Measurements from ENCODE around the gene ARFGEF3.
"Not testable (repeated sequence)": the region's sequence is repeated elsewhere in the genome, so short reads cannot be mapped to it uniquely, and the experiment has no call there.

The ARFGEF3 gene

DNA sequence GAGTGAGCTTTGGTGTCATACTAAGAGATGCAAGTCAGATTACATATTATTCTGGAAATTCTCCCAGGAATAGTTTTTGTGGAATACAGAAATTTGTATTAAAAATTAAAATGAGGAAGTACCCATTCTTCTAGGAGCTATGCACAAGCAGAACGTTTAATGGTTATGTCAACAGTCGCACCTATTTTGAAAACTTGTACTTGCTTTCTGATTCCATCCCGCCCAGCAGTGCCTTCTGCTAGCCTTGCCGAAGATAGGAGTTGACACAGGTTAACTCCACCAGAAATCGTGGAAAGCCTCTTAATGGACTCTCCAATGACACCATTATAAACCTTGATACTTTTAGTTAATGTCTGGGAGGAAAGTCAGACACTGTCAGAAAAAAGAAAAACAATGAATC is 49.9 kb downstream of the ARFGEF3 start:
- no peak overlapping the region for H3K27ac Mint-ChIP-seq
- DNase-seq (ENCODE audit: low spot score in 2 of 2) (no peak), ATAC-seq (ENCODE audit: low read depth) (no peak)
- H3K4me3 Mint-ChIP-seq = no peak overlapping the region
- H3K4me1 Mint-ChIP-seq = no peaks in the 10 kb centered on the region
- H3K27me3 Mint-ChIP-seq = peaks cover 10% of the 10 kb centered on the region
- no peaks in the 10 kb centered on the region for H3K9me3 Mint-ChIP-seq
- no peaks in the 10 kb centered on the region for H3K36me3 Mint-ChIP-seq

DNA sequence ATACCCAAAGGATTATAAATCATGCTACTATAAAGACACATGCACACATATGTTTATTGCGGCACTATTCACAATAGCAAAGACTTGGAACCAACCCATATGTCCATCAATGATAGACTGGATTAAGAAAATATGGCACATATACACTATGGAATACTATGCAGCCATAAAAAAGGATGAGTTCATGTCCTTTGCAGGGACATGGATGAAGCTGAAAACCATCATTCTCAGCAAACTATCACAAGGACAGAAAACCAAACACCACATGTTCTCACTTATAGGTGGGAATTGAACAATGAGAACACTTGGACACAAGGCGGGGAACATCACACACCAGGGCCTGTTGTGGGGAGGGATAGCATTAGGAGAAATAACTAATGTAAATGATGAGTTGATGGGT is 50.8 kb downstream of the ARFGEF3 start:
- not testable (repeated sequence) for ATAC-seq (ENCODE audit: low read depth); H3K4me3 Mint-ChIP-seq; H3K36me3 Mint-ChIP-seq; H3K27me3 Mint-ChIP-seq; H3K9me3 Mint-ChIP-seq; H3K27ac Mint-ChIP-seq; H3K4me1 Mint-ChIP-seq; DNase-seq (ENCODE audit: low spot score in 2 of 2)

DNA sequence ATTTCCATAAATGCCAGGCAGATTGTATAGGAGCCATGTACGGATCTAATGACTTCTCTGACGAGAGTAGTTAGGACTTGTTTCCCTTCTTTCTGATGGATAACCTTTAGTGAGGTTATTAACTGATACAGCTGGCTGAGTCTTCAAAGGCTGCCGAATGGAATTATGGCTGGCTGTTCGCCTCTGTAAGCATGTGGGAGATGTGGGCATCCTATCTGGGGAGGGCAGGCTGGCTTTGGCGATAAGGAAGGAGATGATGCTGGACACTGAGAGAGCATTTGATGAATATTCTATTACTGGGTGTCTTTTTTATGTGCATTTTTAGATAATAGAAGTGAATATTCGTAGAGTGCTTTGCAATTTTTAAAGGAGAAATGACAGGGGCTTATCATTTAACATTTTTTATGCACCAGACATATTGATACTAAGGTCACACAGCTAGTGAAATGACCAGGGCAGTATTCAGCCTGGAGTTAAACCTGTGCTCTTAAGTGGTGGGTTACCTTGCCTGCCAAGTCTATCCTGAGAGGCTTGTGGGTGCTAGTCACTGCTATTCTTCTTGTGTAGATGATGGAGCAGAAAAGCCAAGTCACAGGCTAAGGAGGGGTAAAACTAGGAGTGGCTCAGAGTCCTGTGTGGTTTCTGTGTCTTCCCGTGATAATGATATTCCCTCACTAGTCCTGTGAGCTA is 53.5 kb downstream of the ARFGEF3 start:
- H3K27me3 Mint-ChIP-seq = peaks cover 10% of the 10 kb centered on the region
- no peak overlapping the region for H3K27ac Mint-ChIP-seq

DNA sequence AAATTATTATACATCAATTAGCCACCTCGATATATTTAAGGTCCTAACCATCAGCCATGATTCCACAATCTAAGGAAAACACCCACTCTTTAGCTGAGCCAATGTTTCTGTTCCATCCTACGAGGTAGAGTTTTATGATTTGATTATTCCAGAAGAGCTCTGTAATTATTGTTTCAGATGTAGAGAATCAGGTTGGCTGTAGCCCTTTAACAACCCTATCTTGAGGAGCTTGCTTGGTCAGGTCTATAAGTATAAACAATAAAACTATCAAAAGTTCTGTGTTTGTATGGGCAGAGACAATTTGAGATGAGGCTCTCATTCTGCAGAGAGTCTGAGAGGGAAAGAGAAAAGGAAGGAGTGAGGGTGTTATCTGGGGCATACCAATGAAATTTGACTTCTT is 56.7 kb downstream of the ARFGEF3 start, which contains the start of gene PBOV1:
Gene PBOV1, minus strand, starts transcription at position 43 of the 400 bp plus-strand sequence. CDS start 96 bp downstream, outside the sequence.
- Mint-ChIP-seq H3K9me3 (no peaks in the 10 kb centered on the region), H3K4me3 (no peak within 1 kb of the TSS), H3K36me3 (no peaks in the 10 kb centered on the region), H3K27ac (no peak within 1 kb of the TSS), H3K4me1 (no peaks in the 10 kb centered on the region), H3K27me3 (peaks cover 10% of the 10 kb centered on the region)
- ATAC-seq (ENCODE audit: low read depth) (no peak), DNase-seq (ENCODE audit: low spot score in 2 of 2) (no peak)

More for the DNA sequence above, 53.5 kb downstream of the ARFGEF3 start:
- no peak for ATAC-seq (ENCODE audit: low read depth)
- Mint-ChIP-seq H3K9me3 (no peaks in the 10 kb centered on the region), H3K36me3 (no peaks in the 10 kb centered on the region), H3K4me3 (no peak overlapping the region), H3K4me1 (no peaks in the 10 kb centered on the region)
- no peak for DNase-seq (ENCODE audit: low spot score in 2 of 2)

DNA sequence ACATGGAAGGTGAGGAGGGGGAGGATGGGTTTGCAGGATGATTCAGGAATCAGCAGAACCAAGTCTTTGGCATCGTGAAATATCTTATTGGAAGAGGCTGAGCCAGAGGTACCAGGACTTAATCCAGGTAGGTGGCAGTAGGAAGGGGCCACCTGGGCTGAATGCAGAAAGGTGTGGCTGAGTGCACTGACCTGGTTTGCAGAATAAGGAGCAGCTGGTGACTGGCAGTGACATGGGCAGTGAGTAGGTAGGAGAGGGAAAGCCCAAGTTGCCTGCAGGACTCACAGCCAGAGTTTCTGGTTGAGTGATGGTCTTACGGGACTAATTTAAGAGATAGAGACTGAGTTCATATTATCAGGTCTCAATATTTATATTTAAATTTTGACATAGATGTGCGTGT is 57.7 kb downstream of the ARFGEF3 start:
- Mint-ChIP-seq H3K36me3 (no peaks in the 10 kb centered on the region), H3K4me1 (no peaks in the 10 kb centered on the region), H3K27me3 (peaks cover 10% of the 10 kb centered on the region), H3K27ac (no peak overlapping the region), H3K9me3 (no peaks in the 10 kb centered on the region), H3K4me3 (no peak overlapping the region)
- no peak for ATAC-seq (ENCODE audit: low read depth)
- DNase-seq (ENCODE audit: low spot score in 2 of 2) = no peak

DNA sequence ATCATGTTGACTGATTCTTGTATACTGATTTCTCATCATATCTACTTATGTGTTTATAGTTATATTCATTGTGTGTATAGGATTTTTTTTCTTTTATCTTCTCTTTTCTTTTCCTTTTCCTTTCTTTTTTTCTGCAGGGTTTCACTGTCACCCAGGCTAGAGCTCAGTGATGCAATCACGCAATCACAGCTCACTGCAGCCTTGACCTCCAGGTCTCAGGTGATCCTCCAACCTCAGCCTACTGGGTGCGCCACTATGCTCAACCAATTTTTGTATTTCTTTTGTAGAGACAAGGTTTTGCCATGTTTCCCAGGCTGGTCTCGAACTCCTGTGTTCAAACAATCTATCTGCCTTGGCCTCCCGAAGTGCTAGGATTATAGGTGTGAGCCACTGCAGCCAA is 58.2 kb downstream of the ARFGEF3 start:
- Mint-ChIP-seq H3K9me3 (no peaks in the 10 kb centered on the region), H3K4me1 (no peaks in the 10 kb centered on the region), H3K27me3 (peaks cover 10% of the 10 kb centered on the region), H3K27ac (no peak overlapping the region), H3K4me3 (no peak overlapping the region), H3K36me3 (no peaks in the 10 kb centered on the region)
- DNase-seq (ENCODE audit: low spot score in 2 of 2) = no peak
- ATAC-seq (ENCODE audit: low read depth) = no peak

DNA sequence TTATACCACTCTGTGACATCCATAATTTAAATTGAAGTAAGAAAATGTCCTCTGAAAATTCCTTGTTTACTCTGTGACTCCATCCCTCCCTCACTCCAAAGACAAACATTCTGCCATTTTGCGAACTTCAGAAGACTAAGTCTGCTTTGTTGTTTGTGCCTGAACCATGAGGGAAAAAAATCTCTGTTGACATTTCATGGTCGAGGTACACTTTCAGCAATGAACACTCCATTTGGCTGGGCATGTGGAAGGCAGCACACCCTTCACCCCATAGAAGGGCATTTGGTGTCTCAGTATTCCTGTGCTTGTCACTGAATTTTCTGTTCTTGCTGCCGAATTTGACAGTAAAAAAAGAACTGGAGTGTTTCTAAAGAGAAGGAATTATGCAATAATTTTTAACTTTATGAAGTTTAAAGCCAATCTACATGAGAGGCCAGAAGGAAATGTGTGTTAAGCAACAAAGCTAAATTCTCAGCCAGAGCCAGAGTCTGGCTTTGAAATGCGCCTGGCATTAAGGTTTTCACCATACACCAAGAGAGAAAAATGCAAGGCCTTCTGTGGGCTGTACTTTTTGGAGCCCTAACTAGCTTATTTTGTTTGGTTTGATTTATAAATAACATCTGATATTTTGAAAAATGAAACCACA is 61.3 kb downstream of the ARFGEF3 start:
- H3K4me1 Mint-ChIP-seq = no peaks in the 10 kb centered on the region
- peaks cover 8% of the 10 kb centered on the region for H3K27me3 Mint-ChIP-seq

DNA sequence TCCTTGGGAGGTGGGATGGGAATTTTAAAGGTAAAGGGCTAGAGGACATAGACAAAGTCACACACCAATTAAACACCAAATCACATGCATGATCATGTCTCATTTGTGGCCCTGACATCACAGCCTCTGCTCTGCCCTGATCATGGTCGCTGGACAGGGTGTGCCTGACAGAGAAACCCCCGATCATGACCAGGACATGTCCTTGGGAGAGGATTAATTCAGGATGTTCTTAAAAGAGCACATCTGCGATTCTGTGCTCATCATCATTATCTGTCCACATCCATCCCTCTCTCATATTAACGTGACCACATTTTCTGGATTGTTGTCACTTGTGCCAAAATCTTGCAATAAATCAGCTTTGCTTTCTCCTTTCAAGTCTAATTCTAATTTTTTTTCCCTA is 64.2 kb downstream of the ARFGEF3 start:
- Mint-ChIP-seq H3K4me3 (no peak overlapping the region), H3K4me1 (no peaks in the 10 kb centered on the region), H3K36me3 (no peaks in the 10 kb centered on the region), H3K9me3 (no peaks in the 10 kb centered on the region), H3K27ac (no peak overlapping the region), H3K27me3 (peaks cover 4% of the 10 kb centered on the region)
- ATAC-seq (ENCODE audit: low read depth) (no peak), DNase-seq (ENCODE audit: low spot score in 2 of 2) (no peak)

More for the DNA sequence above, 61.3 kb downstream of the ARFGEF3 start:
- no peak overlapping the region for H3K4me3 Mint-ChIP-seq
- DNase-seq (ENCODE audit: low spot score in 2 of 2) = no peak
- ATAC-seq (ENCODE audit: low read depth) = no peak
- H3K27ac Mint-ChIP-seq = no peak overlapping the region
- no peaks in the 10 kb centered on the region for H3K36me3 Mint-ChIP-seq
- no peaks in the 10 kb centered on the region for H3K9me3 Mint-ChIP-seq

DNA sequence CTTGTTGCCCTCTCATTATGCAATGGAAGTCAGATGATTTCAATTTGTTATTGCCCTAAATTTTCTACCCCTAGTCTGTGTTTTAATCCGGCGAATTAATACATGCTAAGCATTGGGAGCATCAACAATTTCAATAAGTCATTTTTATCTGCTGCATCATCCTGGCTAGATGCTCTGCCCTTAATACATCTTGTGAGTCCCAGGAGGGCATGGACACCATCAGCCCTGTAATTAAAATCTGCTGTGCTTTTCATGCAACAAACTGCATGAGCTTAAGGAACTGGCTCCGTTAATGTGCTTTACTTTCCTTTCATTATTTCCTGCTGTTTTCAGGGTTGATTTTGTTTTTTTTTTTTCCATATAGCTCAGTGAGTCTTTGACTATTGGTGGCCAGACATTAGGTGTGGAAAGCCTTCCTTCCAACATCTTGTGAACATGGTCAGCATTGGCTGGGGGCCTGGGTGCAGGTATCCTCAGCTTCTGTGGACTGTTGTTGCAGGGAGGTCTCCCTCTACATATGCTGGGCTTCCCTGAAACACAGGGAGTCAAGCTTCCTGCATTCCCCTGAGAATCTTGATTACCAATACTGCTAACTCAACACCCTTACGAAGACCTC is 65.1 kb downstream of the ARFGEF3 start:
- H3K4me1 Mint-ChIP-seq = peaks cover 4% of the 10 kb centered on the region
- no peaks in the 10 kb centered on the region for H3K36me3 Mint-ChIP-seq
- ATAC-seq (ENCODE audit: low read depth) = no peak
- H3K9me3 Mint-ChIP-seq = no peaks in the 10 kb centered on the region
- H3K27ac Mint-ChIP-seq = no peak overlapping the region
- peaks cover 4% of the 10 kb centered on the region for H3K27me3 Mint-ChIP-seq
- DNase-seq (ENCODE audit: low spot score in 2 of 2) = no peak
- no peak overlapping the region for H3K4me3 Mint-ChIP-seq

DNA sequence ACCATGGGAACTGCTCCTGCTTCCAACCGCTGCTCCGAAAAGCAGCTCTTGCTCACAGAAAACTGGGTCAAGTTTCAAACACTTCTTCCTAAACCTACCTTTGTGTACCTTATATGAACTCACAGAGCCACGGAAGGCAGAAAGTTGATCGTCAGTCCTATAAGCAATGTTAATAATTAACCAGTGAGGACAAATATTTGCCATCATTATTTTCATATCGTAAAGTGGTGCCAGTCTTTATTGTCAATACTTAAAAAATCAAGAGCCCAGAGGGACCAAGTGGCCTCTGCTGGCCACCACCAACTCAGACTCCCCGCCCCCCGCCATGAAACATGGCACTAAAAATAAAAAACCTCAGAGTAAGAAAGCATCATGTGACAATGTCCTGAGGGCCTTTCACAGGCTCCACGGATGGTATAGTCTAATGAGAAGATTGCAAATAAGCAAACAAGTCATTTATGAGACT is 65.6 kb downstream of the ARFGEF3 start:
- no peak overlapping the region for H3K4me3 Mint-ChIP-seq
- no peaks in the 10 kb centered on the region for H3K36me3 Mint-ChIP-seq
- DNase-seq (ENCODE audit: low spot score in 2 of 2) (no peak), ATAC-seq (ENCODE audit: low read depth) (no peak)
- peaks cover 4% of the 10 kb centered on the region for H3K4me1 Mint-ChIP-seq
- no peak overlapping the region for H3K27ac Mint-ChIP-seq
- peaks cover 4% of the 10 kb centered on the region for H3K27me3 Mint-ChIP-seq
- H3K9me3 Mint-ChIP-seq = no peaks in the 10 kb centered on the region

DNA sequence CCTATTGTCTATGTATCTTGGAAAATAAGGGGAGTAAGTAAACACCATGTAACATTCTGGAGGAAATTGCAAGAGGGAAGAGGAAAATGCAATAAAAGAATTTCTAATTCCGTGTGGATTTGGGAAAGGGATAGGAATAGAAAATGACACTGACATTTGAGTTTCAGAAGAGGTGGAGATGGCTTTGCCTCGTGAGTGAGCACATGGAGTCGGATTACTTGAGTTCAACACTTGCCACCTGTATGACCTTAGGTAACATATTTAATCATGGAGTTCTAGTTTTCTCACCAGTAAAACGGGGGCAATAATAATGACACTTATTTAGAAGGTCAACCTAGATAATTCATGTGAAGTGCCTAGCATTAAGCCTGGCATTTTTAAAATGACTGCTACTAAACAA is 67.3 kb downstream of the ARFGEF3 start:
- peaks cover 4% of the 10 kb centered on the region for H3K27me3 Mint-ChIP-seq
- ATAC-seq (ENCODE audit: low read depth) (no peak), DNase-seq (ENCODE audit: low spot score in 2 of 2) (no peak)
- H3K9me3 Mint-ChIP-seq = no peaks in the 10 kb centered on the region
- H3K4me1 Mint-ChIP-seq = peaks cover 6% of the 10 kb centered on the region
- no peak overlapping the region for H3K27ac Mint-ChIP-seq
- no peak overlapping the region for H3K4me3 Mint-ChIP-seq
- H3K36me3 Mint-ChIP-seq = no peaks in the 10 kb centered on the region

DNA sequence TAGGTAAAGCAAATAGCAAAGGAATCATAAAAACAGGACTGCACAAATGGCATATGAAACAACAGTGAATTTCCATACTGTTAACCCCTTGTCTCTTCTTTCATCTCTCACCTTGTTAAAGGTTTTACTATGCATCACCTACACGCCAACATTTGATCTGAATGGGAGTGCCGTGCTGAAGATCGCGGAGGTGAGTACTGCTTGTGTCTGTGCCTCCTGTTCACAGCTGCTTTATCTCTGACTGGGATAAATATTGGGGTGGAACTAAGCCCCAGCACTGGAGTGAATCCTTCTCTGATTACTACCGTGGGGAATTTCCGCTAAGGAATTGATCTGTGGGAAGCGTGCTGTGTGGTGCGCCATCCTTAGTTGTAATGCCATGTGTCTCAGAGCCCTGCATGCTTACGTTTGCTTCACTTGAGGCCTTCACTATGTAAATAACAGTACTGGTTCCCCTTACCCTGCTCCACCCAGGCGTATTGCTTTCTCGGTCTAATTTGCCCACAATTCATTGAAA is 68.0 kb downstream of the ARFGEF3 start:
- DNase-seq (ENCODE audit: low spot score in 2 of 2) (no peak), ATAC-seq (ENCODE audit: low read depth) (no peak)
- Mint-ChIP-seq H3K27me3 (peaks cover 6% of the 10 kb centered on the region), H3K27ac (no peak overlapping the region), H3K4me1 (peaks cover 6% of the 10 kb centered on the region), H3K36me3 (no peaks in the 10 kb centered on the region), H3K9me3 (no peaks in the 10 kb centered on the region), H3K4me3 (no peak overlapping the region)

DNA sequence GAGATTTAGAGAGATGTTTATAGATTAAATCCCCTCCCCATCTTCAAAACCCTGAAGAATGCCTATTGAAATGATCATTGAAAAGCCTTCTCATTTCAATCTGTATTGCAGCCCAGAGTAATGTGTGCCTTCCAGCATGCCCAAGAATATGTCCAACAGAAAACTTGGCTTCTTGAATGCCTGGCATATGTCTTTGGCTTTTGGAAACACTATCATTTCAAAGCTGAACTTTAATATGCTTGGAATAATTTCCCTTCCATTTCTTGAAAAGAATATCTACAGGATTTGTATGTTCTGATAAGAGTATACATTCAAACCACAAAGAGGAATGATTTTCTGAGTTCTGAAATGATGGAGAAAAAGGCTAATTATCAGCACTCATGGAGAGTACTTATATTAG is 68.5 kb downstream of the ARFGEF3 start:
- DNase-seq (ENCODE audit: low spot score in 2 of 2) (no peak), ATAC-seq (ENCODE audit: low read depth) (no peak)
- no peak overlapping the region for H3K4me3 Mint-ChIP-seq
- peaks cover 6% of the 10 kb centered on the region for H3K27me3 Mint-ChIP-seq
- H3K36me3 Mint-ChIP-seq = no peaks in the 10 kb centered on the region
- peaks cover 6% of the 10 kb centered on the region for H3K4me1 Mint-ChIP-seq
- H3K27ac Mint-ChIP-seq = no peak overlapping the region
- no peaks in the 10 kb centered on the region for H3K9me3 Mint-ChIP-seq

DNA sequence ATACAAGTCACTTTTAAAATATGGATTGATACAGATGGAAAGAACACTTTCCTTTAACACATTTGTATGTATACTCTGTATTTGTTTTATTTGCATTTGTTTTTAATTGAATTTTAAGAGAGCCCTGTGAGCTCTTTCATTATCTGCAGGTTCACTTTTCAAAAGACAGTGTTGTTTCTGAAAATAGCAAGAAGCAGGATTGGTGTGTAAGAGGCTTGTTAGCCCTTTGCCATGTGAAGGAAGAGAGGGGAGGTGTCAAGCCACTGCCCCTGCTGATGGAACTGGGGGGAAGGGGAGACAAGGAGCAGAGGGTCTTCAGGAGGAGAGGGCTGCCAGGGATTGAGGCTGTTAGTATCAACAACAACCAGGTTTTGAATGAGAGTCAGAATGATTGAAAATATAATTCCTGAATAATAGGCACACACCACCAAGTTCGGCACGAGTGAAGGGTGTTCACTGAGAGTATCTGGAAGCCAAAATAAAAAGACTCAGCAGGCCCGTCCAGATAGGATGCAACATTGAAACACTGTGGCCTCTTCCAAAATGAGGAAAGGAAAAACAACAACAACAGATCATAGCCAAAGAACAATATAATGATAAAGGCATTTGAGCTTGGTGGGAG is 69.1 kb downstream of the ARFGEF3 start:
- H3K27me3 Mint-ChIP-seq = peaks cover 5% of the 10 kb centered on the region
- no peak for ATAC-seq (ENCODE audit: low read depth)
- no peak overlapping the region for H3K27ac Mint-ChIP-seq
- peaks cover 6% of the 10 kb centered on the region for H3K4me1 Mint-ChIP-seq
- DNase-seq (ENCODE audit: low spot score in 2 of 2) = no peak
- no peaks in the 10 kb centered on the region for H3K9me3 Mint-ChIP-seq
- no peaks in the 10 kb centered on the region for H3K36me3 Mint-ChIP-seq
- H3K4me3 Mint-ChIP-seq = no peak overlapping the region
